ENCODE results near the gene RTP5.
"Not testable (repeated sequence)": the region's sequence is repeated elsewhere in the genome, so short reads cannot be mapped to it uniquely, and the experiment has no call there.

RTP5 gene

GRCh38 chr2:241870611-241871537, 1.3 kb downstream of the RTP5 start:
- no peak for DNase-seq (ENCODE audit: low read depth)

- no peak for DNase-seq (ENCODE audit: low read depth)
Measured at GRCh38 chr2:241871538-241872312, 2.2 kb downstream of the RTP5 start.

GRCh38 chr2:241872313-241872642, 2.7 kb downstream of the RTP5 start:
- no peak for DNase-seq (ENCODE audit: low read depth)

GRCh38 chr2:241873081-241873802, 3.7 kb downstream of the RTP5 start:
- DNase-seq (ENCODE audit: low read depth): no peak

GRCh38 chr2:241873803-241874110, 4.2 kb downstream of the RTP5 start:
- no peak for DNase-seq (ENCODE audit: low read depth)

GRCh38 chr2:241874277-241874925, 4.9 kb downstream of the RTP5 start:
- no peak for DNase-seq (ENCODE audit: low read depth)

DNA sequence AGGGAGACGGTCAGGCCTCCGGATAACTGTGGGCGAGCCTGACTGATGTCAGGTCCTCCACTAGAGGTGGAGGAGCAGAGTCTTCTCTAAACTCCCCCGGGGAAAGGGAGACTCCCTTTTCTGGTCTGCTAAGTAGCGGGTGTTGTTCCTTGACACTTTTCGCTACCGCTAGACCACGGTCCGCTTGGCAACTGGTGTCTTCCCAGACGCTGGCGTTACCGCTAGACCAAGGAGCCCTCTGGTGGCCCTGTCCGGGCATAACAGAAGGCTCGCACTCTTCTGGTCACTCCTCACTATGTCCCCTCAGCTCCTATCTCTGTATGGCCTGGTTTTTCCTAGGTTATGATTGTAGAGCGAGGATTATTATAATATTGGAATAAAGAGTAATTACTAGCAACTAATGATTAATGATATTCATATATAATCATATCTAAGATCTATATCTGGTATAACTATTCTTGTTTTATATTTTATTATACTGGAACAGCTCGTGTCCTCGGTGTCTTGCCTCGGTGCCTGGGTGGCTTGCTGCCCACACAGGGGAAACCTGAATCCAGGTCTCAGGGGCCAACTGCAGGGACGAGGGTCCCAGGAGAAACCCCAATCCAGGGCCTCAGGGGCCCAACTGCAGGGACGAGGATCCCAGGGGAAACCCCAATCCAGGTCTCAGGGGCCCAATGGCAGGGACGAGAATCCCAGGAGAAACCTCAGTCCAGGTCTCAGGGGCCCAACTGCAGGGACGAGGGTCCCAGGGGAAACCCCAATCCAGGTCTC, 6.4 kb downstream of the RTP5 start:
- DNase-seq (ENCODE audit: low read depth): not testable (repeated sequence)

- DNase-seq (ENCODE audit: low read depth): no peak
Measured at GRCh38 chr2:241876528-241877196, 7.1 kb downstream of the RTP5 start.

- DNase-seq (ENCODE audit: low read depth): no peak
Measured at GRCh38 chr2:241877197-241877685, 7.7 kb downstream of the RTP5 start.

DNA sequence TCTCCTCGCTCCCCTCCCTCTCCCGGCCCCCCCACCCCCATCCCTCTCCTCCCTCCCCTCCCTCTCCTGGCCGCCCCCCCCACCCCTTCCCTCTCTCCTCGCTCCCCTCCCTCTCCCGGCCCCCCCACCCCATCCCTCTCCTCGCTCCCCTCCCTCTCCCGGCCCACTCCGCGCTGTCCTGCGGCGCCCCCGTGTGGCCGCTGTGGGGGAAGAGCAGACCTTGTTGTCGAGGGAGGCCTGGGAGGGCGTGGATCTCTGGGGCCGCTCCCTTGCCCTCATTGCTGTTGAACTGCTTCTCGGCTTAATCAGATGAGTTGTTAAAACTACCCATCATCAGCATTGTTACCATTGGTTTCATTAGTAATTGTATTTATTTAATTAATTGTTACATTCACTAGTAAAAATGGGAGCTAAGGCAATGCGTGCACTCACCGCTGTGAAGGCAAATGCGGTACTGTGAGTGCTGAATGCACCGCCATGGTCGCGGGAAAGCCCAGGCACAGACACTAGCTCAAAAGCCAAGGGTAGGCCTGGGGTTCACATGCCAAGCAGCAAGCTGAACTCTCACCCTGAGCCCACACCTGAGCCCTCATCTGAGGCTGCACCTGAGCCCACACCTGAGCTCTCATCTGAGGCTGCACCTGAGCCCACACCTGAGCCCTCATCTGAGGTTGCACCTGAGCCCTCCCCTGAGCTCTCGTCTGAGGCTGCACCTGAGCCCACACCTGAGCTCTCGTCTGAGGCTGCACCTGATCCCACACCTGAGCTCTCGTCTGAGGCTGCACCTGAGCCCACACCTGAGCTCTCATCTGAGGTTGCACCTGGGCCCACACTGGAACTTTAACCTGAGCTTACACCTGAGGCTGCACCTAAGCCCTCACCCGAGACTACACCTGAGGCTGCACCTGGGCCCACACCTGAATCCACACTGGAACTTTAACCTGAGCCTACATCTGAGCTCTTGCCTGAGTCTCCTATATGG, 8.8 kb downstream of the RTP5 start:
- peak; percentile 54 for DNase-seq (ENCODE audit: low read depth)

- no peak for DNase-seq (ENCODE audit: low read depth)
Measured at GRCh38 chr2:241879326-241879725, 9.8 kb downstream of the RTP5 start.

- DNase-seq (ENCODE audit: low read depth): no peak
Measured at GRCh38 chr2:241880311-241881073, 11.0 kb downstream of the RTP5 start.

- no peak for DNase-seq (ENCODE audit: low read depth)
Measured at GRCh38 chr2:241882091-241882625, 12.6 kb downstream of the RTP5 start.

- no peak for DNase-seq (ENCODE audit: low read depth)
Measured at GRCh38 chr2:241884951-241885290, 15.4 kb downstream of the RTP5 start.

DNA sequence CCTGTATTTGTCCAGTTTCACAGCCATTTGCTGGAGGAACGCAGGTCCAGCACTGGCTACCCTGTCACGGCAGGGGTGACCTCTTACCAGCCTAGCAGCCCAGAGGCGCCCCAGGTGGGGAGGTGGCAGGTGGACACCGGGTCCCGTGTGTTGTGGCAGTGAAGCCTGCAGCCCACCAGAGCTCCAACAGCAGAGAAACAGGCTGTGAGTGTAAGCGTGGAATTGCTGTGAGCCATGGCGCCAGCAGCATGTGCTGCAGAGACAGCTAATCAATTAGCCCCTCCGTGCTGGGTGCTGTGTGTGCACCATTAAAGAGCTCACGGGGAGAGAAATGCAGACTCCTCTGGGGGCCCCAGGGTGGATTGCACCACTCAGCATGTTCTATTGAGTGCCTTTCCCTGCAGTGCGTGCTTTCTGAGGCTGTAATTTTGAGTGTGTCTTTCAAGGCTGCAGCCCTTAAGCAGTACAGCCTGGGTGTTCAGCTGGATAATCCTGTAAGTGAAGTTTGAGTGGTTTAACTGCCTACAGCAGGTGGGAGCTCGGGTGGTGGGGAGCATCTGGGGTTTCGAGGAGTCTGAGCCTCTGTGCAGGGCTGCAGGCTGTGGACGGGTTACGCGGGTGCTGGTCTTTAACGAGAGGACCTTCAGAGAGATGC, 15.9 kb downstream of the RTP5 start:
- no peak for DNase-seq (ENCODE audit: low read depth)

DNA sequence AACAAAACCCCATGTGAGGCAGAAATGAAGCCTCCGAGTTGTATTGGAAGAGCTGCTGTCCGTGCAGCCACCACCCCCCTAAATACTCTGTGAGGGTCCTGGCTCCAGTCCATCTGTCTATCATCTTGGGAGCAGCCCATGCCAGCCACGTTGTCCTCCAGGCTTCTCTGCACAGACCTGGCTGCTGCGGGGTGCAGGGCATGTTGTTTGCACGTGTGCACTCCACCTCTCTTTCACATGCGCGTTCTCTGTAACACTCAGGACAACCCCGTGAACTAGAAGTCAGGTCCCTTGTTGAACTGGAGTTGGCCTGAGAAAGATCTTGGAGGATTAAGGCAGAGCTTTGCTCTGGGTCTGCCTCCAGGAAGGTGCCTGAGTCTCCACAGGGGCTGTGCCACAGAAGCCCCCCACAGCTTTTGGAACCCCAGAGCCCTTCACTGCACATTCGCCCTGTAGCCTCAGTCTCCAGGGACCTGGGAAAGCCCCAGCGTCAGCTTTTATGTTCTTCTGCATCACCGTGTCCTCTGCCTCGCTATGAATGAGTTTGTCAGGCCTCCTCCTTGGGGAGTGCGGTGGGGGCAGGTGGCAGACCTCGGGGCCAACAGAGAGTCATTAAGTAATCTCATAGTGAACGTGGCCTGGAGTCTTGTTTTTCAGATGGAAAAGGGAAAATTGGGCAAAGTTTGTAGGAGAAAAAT, 16.6 kb downstream of the RTP5 start:
- no peak for DNase-seq (ENCODE audit: low read depth)

DNA sequence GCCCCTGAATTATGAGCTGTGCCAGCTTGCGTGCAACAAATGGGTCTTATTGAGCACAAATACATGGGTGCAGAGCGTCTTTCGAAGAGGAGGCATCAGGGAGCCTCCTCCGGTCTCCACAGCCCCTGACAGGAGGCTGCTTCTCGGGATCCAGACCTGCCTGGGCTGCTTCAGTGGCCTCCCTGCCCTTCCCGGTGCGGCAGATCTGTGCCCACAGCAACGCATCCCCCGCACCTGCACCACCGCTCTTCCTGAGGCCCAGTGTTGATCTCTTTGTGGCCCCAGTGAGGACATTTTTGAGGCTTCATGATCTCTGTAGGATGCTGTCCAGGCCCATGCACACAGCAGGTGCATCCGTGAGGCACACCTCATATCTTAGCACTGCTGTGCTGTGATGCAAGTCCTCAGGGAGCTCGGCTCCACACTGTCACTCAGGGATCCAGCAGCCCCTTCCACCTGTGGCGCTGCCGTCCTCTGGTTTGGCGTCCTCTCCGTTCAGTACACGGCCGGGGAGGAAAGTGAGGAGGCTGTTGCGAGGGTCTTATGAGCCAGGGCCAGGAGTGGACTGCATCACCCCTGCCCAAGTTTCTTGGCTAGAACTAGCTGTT, 17.4 kb downstream of the RTP5 start:
- no peak for DNase-seq (ENCODE audit: low read depth)
